GM12873 (cell line): ENCODE results near the gene KRTAP12-2.

Experiments
- CTCF ChIP-seq: IDR thresholded peaks from 2 replicates; pipeline ENCODE4 v1.5.1; 2012; ENCODE audit warnings: low read depth, mild to moderate bottlenecking, moderate library complexity, low read length, control low read depth; ENCODE audit not compliant: insufficient read depth; ENCODE audit errors: missing control alignments

Gene KRTAP12-2

GRCh38 chr21:44695641-44696040 is 28.9 kb upstream of the KRTAP12-2 start:
- no peak for TF ChIP-seq CTCF

DNA sequence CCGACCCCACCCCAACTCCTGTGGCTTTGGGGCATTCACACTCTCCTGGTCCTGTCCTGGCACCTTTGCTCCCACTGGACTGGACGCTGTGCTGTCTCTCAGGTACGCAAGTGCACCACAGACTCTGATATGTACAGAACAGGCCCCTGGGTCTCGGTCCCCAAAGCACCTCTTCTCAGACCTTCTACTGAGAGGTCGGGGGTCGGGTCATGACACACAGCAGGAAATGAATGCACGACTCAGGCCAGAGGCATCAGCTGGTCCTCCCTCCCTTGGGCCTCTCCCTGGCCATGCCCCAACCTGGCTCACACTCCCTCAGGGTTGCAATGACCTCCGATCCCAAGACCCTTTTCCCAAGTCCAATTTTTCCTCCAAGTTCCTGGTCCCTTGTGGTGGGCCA is 28.5 kb upstream of the KRTAP12-2 start:
- TF ChIP-seq CTCF, result no peak

- TF ChIP-seq CTCF, result no peak
Observed at GRCh38 chr21:44694776-44695175, 28.0 kb upstream of the KRTAP12-2 start.

GRCh38 chr21:44692798-44693512 is 26.2 kb upstream of the KRTAP12-2 start:
- no peak for TF ChIP-seq CTCF

GRCh38 chr21:44691686-44692085 is 25.0 kb upstream of the KRTAP12-2 start:
- no peak for TF ChIP-seq CTCF

DNA sequence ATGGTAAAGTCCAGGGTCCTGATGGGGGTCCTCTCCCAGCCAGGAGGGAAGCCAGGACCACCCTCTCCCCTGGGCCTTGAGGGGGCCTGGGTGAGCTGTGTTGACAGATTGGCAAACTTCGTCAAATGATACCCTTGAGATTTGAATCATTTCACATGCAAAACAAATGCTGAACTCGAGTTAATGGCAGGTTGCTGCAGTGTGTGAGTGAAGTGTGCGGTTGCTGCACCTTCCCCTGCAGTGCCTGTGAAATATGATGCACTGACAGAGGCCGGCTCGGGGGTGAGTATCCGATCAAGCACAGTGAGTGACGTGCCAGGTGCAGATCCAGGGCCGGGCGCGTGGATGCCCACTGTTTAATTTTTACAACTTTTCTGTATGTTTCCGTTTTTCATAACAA is 20.9 kb upstream of the KRTAP12-2 start:
- TF ChIP-seq CTCF, result no peak

DNA sequence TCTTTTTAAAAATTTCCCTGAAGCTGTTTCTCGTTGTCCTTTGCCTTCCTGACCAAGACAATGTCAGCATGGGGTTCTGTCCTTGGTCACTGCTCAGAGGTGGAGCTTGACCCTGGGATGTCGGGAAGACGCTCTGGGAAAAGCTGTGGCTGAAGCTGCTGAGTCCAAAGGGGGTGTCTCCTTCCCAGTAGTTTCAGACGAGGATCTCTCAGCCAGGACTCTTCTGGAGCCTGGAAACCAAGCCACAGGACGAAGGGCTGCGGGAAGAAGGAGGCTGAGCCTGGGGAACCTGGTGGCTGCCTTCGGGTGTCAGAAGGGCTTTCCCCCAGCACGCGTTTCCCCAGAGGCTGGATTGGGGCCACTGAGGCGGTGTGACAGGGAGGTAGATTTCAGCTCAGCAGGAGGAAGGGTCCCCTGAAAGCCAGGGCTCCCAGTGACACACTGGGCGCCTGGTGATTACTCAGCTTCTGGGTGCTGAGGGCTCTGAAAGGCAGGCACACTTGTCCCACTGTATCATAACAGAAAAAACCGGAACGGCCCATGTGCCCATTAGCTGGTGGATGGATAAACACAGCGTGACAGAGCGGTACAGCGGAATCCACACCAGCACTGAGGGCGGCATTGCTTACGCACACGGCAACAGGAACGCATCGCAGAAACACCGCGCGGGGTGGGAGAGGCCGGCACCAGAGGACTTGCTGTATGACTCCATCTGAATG is 20.3 kb upstream of the KRTAP12-2 start:
- TF ChIP-seq CTCF, result no peak
